Activated T-helper 2 cell treated with anti-CD3 and anti-CD28 coated beads, Interferon-gamma antibody, Interleukin-2, Interleukin-4, amounts not matched to agents 10 μg/mL and 5 μg/mL and 100 μg/mL, durations not matched to agents 14 hours and 24 hours and 36 hours (primary cell): ENCODE data around the gene DENND6A. TPM values are rescaled to one million over a fixed set of nuclear protein-coding genes. Genes with fewer than 3 reads are reported as not detected.
A peak's percentile ranks its signal among the peaks of the same experiment; 100 is the strongest.

Experiments used
- DNase-seq: peaks from one replicate; pipeline ENCODE4 v3.0.0; 2021; ENCODE audit warnings: low spot score
- H3K27ac Mint-ChIP-seq: one replicate; pipeline ENCODE4 v1.8.0; 2021; ENCODE audit warnings: mixed read lengths
- H3K27me3 Mint-ChIP-seq: one replicate; pipeline ENCODE4 v1.8.0; 2021; ENCODE audit warnings: low read depth, mixed read lengths
- H3K36me3 Mint-ChIP-seq: one replicate; pipeline ENCODE4 v1.8.0; 2021; ENCODE audit warnings: low read depth, mixed read lengths
- H3K4me1 Mint-ChIP-seq: one replicate; pipeline ENCODE4 v1.8.0; 2021; ENCODE audit warnings: low read depth, mixed read lengths
- H3K4me3 Mint-ChIP-seq: one replicate; pipeline ENCODE4 v1.8.0; 2021; ENCODE audit warnings: low read depth, mild to moderate bottlenecking, moderate library complexity, mixed read lengths
- H3K9me3 Mint-ChIP-seq: one replicate; pipeline ENCODE4 v1.8.0; 2021; ENCODE audit warnings: mixed read lengths
- intact Hi-C: fragments of 100-400 bp; cut with micrococcal nuclease; formaldehyde crosslinking; loops from one replicate; pipeline ENCODE4 v1.15.1; 2023
- total RNA-seq: library from RNA; stranded (reverse); gene quantifications from 2 replicates; pipeline ENCODE4 v1.2.3, GENCODE V29; 2022

Gene DENND6A
- total RNA-seq, 1 donor from 2014 or later: 21.4 TPM

GRCh38 chr3:57689367-57690053 is 3.4 kb downstream of the DENND6A start:
- peaks cover 20% of the 10 kb centered on the region for H3K36me3 Mint-ChIP-seq
- no peak for DNase-seq
- no peaks in the 10 kb centered on the region for H3K27me3 Mint-ChIP-seq
- H3K4me3 Mint-ChIP-seq: no peak overlapping the region
- H3K4me1 Mint-ChIP-seq: peaks cover 41% of the 10 kb centered on the region
- H3K9me3 Mint-ChIP-seq: no peaks in the 10 kb centered on the region
- H3K27ac Mint-ChIP-seq: no peak overlapping the region
- intact Hi-C loops: no loop called here

GRCh38 chr3:57688291-57688690 is 4.6 kb downstream of the DENND6A start:
- Mint-ChIP-seq H3K27ac (no peak overlapping the region), H3K4me1 (peaks cover 40% of the 10 kb centered on the region), H3K27me3 (no peaks in the 10 kb centered on the region), H3K9me3 (no peaks in the 10 kb centered on the region), H3K4me3 (peak overlapping the region; percentile 24), H3K36me3 (peaks cover 20% of the 10 kb centered on the region)
- intact Hi-C loops: no loop called here
- no peak for DNase-seq

DNA sequence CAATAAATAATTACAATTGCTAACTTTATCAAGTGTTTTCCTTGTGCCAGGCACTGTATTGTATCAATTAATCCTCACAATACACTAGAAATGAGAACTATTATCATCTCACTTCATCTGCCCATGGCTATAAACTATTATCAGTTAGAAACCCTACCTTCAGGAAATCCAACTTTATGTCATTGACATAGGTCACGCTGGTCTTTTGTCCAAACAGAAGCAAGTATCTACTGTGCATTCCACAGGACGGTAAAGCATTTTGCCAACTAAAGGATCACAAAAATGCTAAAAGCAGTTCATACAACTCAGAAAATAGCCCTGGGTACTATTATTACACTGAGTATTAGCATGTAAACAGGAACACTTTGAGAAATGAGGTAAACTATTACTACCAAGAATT is 9.6 kb downstream of the DENND6A start:
- DNase-seq: no peak
- no peak overlapping the region for H3K4me3 Mint-ChIP-seq
- no peak overlapping the region for H3K27ac Mint-ChIP-seq
- no peaks in the 10 kb centered on the region for H3K27me3 Mint-ChIP-seq
- no peaks in the 10 kb centered on the region for H3K9me3 Mint-ChIP-seq
- intact Hi-C loops: no loop called here
- H3K4me1 Mint-ChIP-seq: peaks cover 39% of the 10 kb centered on the region
- peaks cover 36% of the 10 kb centered on the region for H3K36me3 Mint-ChIP-seq

DNA sequence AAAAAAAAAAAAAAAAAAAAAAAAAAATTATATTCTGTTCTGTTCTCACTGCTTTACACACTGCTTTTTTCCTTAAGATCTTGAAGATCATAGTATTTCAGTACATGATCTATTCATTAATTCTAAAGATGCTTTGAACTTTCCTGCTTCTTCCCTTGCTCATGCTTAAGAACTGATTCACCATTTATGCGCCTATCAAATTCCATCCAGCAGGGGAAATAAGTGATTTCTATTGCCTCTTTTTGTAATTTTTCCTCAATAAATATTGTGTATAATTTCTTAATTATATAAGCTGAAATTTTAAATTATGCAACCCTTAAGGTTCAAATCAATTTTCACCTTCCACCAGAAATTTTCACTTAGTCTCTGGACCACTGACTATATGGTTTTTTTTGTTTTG is 10.6 kb downstream of the DENND6A start:
- intact Hi-C loops: no loop called here
- H3K4me3 Mint-ChIP-seq: no peak overlapping the region
- no peak overlapping the region for H3K27ac Mint-ChIP-seq
- no peaks in the 10 kb centered on the region for H3K27me3 Mint-ChIP-seq
- peaks cover 41% of the 10 kb centered on the region for H3K36me3 Mint-ChIP-seq
- no peak for DNase-seq
- H3K9me3 Mint-ChIP-seq: no peaks in the 10 kb centered on the region
- peaks cover 39% of the 10 kb centered on the region for H3K4me1 Mint-ChIP-seq

- intact Hi-C loops: no loop called here
- H3K9me3 Mint-ChIP-seq: no peaks in the 10 kb centered on the region
- no peak overlapping the region for H3K27ac Mint-ChIP-seq
- no peak overlapping the region for H3K4me3 Mint-ChIP-seq
- DNase-seq: no peak
- peaks cover 33% of the 10 kb centered on the region for H3K4me1 Mint-ChIP-seq
- no peaks in the 10 kb centered on the region for H3K27me3 Mint-ChIP-seq
- peaks cover 40% of the 10 kb centered on the region for H3K36me3 Mint-ChIP-seq
Observed at GRCh38 chr3:57681691-57682090, 11.2 kb downstream of the DENND6A start.

DNA sequence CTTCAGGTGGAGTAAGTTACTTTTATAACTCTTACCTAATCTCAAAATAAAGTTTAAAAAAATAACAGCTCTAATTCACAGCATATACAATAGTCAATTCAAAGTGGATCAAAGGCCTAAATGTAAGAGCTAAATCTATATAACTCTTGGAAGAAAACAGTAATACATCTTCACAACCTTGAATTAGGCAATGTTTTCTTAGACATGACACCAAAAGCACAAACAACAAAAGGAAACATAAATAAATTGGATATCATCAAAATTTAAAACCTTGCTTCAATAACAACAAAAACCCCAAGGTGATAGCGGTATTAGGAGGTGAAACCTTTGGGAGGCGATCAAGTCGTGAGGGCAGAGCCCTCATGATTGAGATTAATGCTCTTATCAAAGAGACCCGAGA is 12.8 kb downstream of the DENND6A start:
- Mint-ChIP-seq H3K9me3 (no peaks in the 10 kb centered on the region), H3K36me3 (peaks cover 43% of the 10 kb centered on the region), H3K4me1 (peaks cover 31% of the 10 kb centered on the region), H3K4me3 (no peak overlapping the region), H3K27me3 (no peaks in the 10 kb centered on the region), H3K27ac (no peak overlapping the region)
- intact Hi-C loops: no loop called here
- no peak for DNase-seq

DNA sequence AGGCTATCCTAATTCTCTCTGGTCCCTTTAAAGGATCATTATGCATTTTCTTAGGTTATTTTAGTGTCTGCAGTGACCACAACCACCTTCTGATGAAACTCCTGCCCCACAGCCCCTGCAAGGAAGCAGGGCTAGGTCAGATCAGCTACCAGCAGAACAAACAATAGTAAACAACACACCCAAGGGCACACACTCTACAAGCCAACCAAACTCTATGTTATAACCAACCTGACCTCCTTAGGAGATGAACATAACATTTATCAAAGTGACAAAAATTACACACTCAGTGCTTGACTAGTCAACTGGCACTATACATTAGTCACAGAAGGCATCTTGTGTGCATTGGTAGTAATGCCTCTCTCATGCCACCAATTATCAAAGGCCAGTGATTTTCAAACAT is 17.3 kb downstream of the DENND6A start:
- intact Hi-C loops: no loop called here
- peak overlapping the region; percentile 1 for H3K27ac Mint-ChIP-seq
- peaks cover 52% of the 10 kb centered on the region for H3K36me3 Mint-ChIP-seq
- no peak for DNase-seq
- no peak overlapping the region for H3K4me3 Mint-ChIP-seq
- H3K4me1 Mint-ChIP-seq: peaks cover 34% of the 10 kb centered on the region
- H3K9me3 Mint-ChIP-seq: no peaks in the 10 kb centered on the region
- no peaks in the 10 kb centered on the region for H3K27me3 Mint-ChIP-seq

GRCh38 chr3:57673156-57673555 is 19.7 kb downstream of the DENND6A start:
- H3K4me1 Mint-ChIP-seq: peaks cover 22% of the 10 kb centered on the region
- H3K36me3 Mint-ChIP-seq: peaks cover 43% of the 10 kb centered on the region
- H3K4me3 Mint-ChIP-seq: no peak overlapping the region
- intact Hi-C loops: no loop called here
- H3K27me3 Mint-ChIP-seq: no peaks in the 10 kb centered on the region
- no peaks in the 10 kb centered on the region for H3K9me3 Mint-ChIP-seq
- peak overlapping the region; percentile 15 for H3K27ac Mint-ChIP-seq
- DNase-seq: no peak

GRCh38 chr3:57670543-57670942 is 22.3 kb downstream of the DENND6A start:
- no peak overlapping the region for H3K4me3 Mint-ChIP-seq
- H3K27ac Mint-ChIP-seq: peak overlapping the region; percentile 8
- intact Hi-C loops: no loop called here
- no peaks in the 10 kb centered on the region for H3K27me3 Mint-ChIP-seq
- peaks cover 37% of the 10 kb centered on the region for H3K36me3 Mint-ChIP-seq
- no peak for DNase-seq
- no peaks in the 10 kb centered on the region for H3K9me3 Mint-ChIP-seq
- H3K4me1 Mint-ChIP-seq: peaks cover 16% of the 10 kb centered on the region

- H3K27me3 Mint-ChIP-seq: no peaks in the 10 kb centered on the region
- peaks cover 49% of the 10 kb centered on the region for H3K36me3 Mint-ChIP-seq
Observed at GRCh38 chr3:57661404-57661803, 31.5 kb downstream of the DENND6A start.

DNA sequence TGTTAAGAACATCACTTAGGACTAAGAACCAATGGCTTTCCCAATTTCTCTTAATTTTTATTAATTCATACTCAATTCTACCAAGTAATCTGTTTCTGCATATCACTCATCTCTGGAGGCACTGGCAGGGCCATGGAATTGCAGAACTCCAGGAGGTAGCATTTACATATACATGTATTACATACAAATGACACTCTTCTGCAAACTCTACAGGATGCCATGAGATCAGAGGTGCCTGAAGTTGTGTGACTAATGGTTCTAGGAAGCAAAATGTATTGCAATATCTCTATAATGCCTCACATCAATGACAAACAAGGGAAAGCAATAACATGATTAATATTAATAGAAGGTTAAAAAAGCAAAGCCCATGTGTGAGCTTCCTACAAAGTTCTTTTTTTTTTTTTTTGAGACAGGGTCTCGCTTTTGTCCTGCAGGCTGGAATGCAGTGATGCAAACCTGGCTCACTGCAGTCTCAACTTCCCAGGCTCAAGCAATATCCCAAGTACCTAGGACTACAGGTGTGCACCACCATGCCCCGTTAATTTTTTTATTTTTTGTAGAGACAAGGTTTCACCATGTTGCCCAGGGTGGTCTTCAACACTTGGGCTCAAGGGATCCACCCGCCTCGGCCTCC is 33.0 kb downstream of the DENND6A start:
- Mint-ChIP-seq H3K27me3 (no peaks in the 10 kb centered on the region), H3K9me3 (no peaks in the 10 kb centered on the region), H3K36me3 (peaks cover 57% of the 10 kb centered on the region), H3K4me1 (peaks cover 8% of the 10 kb centered on the region), H3K27ac (no peak overlapping the region), H3K4me3 (no peak overlapping the region)
- DNase-seq: no peak
- intact Hi-C loops: no loop called here

More at GRCh38 chr3:57661404-57661803, 31.5 kb downstream of the DENND6A start:
- intact Hi-C loops: no loop called here
- Mint-ChIP-seq H3K4me1 (peaks cover 3% of the 10 kb centered on the region), H3K27ac (no peak overlapping the region), H3K9me3 (no peaks in the 10 kb centered on the region), H3K4me3 (no peak overlapping the region)
- DNase-seq: no peak

DNA sequence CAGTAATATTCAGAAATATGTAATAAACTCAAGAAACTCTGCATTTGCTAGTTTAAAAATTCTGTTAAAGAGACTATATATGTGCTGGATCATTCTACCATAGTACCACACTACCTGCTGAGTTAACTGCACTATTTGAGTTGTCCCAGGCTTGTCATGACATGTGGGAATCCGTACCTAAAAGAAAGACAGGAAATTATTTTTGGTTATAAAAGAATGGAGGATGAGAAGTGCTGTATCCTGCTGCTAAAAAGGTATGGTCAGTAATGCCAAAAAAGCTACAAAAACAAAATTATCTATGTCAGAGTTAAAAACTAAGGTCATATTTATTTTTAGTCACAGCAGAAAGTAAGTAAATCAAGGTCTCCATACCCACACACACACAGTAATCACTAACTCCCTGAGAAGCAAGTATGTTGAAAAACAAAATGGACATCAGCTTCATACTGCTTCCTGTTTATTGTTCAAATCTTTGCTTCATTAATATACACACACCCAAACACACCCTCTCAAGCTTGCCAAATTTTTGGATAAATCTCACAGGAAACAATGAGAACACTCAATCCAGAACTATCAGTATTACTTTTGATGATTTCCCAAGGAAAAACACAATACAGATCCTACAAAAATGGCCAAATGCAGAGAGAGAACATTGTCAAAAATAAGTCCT is 33.7 kb downstream of the DENND6A start:
- Mint-ChIP-seq H3K4me3 (no peak overlapping the region), H3K27me3 (no peaks in the 10 kb centered on the region), H3K36me3 (peaks cover 56% of the 10 kb centered on the region), H3K4me1 (peaks cover 14% of the 10 kb centered on the region), H3K9me3 (no peaks in the 10 kb centered on the region), H3K27ac (peak overlapping the region; percentile 5)
- intact Hi-C loops: no loop called here
- no peak for DNase-seq

GRCh38 chr3:57658536-57658935 is 34.3 kb downstream of the DENND6A start:
- H3K27ac Mint-ChIP-seq: no peak overlapping the region
- H3K4me1 Mint-ChIP-seq: peaks cover 14% of the 10 kb centered on the region
- peaks cover 52% of the 10 kb centered on the region for H3K36me3 Mint-ChIP-seq
- DNase-seq: no peak
- no peaks in the 10 kb centered on the region for H3K9me3 Mint-ChIP-seq
- H3K4me3 Mint-ChIP-seq: no peak overlapping the region
- no peaks in the 10 kb centered on the region for H3K27me3 Mint-ChIP-seq
- intact Hi-C loops: no loop called here
